SIG-M5 treated with dmso at 0.1 percent for 504 hours (cell line): ENCODE measurements around the gene RPRD1A.
"Not testable (repeated sequence)": the region's sequence is repeated elsewhere in the genome, so short reads cannot be mapped to it uniquely, and the experiment has no call there.

Experiments
- DNase-seq: peaks from one replicate; lab custom pipeline; 2025; ENCODE audit not compliant: unreplicated experiment; lab: John Stamatoyannopoulos, UW

Gene RPRD1A

DNA sequence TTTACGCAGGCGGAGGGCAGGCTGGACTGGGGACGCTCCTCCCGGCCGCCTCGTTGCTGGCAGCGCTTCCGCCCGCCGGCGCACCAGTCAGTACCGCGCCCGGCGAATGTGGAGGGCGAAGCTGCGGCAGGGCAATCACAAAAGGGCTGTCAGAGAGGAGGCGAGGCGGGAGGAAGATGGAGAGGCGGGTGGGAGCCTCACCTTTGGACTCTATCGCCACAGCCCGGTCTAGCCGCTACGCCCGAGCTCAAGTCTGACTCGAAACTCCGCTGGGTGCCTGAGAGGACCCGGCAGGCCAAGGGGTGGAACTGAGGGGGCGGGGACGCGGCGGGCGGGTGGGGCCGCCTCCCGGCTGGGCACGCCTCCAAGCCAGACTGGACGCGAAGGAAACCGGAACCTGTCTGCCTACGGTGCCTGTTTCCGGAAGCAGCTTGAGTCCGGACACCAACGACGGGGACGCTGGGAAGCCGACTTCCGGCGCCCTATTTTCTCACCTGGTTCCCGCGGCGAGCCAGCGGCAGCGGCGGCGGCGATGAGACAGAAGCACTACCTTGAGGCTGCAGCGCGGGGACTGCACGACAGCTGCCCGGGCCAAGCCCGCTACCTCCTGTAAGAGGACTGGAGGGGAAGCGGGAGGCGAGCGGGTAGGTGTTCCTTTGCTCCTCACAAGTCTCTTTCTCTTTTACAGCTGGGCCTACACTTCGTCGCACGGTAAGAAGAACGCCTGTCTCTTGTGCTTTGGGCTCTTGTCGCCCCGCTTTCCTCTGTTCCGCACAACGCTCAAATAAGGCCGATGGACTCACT, 95.0 kb downstream of the RPRD1A start, which contains the start of gene RMP24:
TSS of gene RMP24 (plus strand) at position 483 of the 804 bp plus-strand sequence.
- peak; percentile 93 for DNase-seq

DNA sequence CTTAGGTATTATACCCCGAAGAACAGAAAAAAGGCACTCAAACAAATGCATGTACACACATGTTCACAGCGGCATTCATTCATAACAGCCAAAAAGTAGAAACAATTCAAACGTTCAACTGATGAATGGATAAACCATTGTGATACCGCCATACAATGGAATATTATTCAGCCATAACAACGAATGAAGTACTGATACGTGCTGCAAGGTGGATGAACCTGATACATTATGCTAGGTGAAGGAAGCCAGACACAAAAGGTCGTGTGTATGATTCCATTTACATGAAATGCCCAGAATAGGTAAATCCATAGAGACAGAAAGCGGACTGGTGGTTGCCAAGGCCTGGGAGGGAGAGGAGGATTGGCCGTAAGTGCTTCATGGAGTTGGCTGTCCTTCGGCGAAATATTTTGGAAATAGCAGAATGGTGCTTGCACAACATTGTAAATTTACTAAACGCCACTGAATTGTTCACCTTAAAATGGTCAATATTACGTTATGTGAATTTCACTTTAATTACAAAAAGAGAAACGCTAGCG, 95.6 kb downstream of the RPRD1A start:
- no peak for DNase-seq

DNA sequence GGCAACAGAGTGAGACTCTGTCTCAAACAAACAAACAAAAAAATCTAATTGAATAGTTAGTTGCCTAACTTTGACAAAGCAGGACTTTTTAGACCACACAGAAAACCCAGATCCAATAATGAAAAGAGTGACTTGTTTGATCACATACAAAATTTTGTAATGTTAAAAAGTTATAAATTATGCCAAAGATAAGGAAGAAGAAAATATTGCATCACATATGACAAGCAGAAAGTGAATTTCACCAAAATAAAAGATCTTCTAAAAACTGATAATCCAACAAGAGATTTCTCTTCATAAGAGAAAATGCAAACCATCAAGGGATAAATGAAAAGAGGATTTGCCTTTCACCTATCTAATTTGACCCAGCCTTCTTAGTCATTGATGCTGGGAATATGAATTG, 97.7 kb downstream of the RPRD1A start:
- no peak for DNase-seq

DNA sequence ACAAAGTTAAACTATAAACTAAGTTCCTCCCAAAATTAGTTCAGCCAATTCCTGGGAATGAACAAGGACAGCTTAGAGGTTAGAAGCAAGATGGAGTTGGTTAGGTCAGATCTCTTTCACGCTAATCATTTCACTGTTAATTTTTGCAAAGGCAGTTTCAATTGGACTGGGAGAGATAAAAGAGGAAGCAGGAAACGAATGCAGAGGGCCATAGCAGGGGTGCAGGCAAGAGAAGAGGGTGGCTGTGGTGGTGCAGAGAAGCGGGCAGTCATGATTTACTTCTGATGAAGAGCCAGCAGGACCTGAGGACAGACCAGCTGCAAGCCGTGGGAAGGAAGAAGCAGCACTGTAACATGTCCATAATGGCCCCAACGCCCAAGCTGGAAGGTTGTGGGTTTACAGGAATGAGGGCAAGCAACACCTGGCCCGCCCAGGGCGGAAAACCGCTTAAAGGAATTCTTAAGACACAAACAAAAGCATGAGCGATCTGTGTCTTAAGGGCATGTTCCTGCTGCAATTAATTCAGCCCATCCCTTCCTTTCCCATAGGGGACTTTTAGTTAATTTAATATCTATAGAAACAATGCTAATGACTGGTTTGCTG, 99.0 kb downstream of the RPRD1A start:
- peak; percentile 48 for DNase-seq

DNA sequence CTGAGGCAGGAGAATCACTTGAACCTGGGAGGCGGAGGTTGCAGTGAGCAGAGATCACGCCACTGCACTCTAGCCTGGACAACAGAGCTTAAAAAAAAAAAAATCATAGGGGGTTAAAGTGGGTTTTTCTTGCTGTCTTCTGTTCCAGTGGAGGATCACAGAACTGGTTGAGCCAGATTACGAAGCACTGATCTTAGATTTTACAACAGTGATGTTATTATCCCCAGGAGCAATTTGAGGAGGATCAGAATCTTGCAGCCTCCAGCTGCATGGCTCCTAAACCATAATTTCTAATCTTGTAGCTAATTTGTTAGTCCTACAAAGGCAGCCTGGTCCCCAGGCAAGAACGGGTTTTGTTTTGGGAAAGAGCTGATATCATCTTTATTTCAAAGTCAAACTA, 99.5 kb downstream of the RPRD1A start:
- not testable (repeated sequence) for DNase-seq

DNA sequence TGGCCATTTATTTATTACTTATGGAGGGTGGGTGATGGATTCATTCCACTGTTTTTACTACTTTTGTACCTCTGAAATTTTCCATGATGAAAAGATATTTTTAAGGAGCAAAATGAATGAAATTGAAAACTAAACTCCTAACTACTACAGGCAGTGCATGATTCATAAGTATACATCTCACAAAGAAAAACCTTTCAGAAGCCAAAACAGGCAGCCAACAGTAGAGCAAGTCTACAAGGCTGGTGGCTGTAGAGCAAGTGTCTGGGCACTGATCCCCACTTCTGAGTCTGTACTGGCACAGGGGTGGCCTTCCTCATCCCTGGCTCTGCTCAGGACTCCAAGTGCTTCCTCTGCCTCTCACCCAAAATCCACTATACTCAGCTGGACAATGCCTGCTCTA, 103.0 kb downstream of the RPRD1A start:
- DNase-seq: no peak

DNA sequence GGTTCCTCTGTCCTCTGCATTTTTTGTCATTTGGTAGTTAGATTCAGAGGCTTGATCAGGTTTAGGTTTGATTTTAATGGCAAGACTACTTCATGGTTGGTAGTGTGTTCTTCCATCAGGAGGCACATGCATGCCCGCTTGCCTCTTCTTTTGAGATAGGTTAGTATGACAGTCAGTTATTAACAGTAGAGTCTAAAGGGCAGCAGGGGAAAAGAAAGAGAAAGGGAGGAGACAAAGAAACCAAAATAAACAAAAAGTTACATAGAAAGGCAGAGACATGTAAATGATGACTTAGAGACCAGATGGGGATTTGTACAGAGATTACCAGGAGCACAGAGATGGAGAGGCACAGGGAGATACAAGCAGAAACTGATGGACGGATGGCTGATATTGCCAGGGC, 105.0 kb downstream of the RPRD1A start:
- DNase-seq: no peak

DNA sequence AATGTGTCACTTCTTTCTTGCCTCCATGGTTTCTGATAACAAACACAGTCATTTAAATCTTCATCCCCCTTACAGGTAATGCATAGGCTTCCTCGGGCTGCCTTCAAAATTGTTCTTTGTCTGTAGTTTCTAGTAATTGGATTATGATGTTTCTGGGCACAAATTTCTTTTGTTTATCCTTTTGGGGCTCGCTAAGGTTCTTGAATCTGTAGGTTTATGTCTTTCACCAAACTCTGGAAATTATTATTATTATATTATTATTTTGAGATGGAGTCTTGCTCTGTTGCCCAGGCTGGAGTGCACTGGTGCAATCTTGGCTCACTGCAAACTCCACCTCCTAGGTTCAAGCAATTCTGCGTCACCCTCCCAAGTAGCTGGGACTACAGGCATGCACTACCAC, 111.1 kb downstream of the RPRD1A start:
- no peak for DNase-seq

DNA sequence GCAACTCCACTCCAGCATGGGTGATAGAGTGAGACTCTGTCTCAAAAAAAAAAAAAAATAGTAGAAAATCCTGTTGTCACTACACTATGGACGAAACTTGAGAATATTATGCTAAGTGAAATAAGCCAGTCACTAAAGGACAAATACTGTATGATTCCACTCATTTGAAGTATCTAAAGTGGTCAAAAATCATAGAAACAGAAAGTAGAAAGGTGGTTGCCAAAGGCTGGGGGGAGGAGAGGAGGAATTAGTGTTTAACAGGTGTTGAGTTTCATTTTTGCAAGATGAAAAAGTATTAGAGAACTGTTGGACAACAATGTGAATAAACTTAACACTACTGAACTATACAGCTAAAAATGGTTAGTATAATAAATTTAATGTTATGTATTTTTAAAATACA, 113.7 kb downstream of the RPRD1A start:
- no peak for DNase-seq

DNA sequence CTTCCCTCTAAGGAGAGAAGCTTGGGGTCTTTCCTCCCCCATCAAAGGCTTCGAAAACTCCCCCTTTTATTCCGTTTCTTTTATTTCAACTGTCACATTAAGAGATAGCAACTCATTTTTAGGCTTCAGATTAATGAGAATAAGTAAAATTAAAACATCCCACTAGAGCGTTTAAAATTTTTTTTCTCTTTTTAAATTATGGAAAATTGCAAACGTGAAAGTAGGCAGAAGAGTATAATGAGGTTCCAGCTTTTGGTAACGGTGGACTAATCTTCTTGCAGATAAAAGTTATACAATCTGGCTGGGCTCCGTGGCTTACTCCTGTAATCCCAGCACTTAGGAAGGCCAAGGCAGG, 116.8 kb downstream of the RPRD1A start:
- DNase-seq: no peak

DNA sequence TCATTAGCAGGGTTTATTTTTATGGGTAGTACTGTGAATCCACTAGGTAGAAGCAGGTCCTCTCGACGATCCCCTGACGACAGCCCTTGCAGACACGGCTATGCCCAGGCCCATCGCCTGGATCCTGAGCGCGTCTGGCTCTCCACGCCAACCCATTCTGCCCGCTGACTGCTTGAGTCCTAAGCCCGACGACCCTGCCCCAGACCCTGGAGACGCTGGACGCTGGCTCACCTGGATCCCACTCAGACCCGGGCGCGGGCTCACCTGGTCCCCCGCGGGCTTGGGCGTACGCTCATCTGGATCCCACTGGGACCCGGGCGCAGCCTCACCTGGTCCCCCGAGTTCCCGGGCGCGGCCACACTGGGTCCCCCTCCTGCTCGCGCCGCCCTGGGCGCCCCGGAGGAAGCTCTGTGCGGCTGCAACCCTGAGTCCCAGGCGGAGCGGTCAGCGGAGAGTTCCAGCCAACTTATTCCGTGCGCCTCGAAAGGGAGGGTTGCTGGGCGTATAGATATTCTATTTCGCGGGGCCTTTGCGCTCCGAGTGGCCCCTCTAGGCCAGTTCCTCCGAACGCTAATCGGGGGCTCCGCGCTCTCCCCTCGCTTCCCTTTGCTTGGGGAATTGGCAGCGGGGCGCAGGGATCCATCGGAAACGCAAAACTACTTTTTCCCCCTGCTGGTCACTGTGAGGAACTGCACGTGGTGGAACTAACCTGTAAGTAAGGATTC, 117.3 kb downstream of the RPRD1A start:
- DNase-seq: peak; percentile 36

DNA sequence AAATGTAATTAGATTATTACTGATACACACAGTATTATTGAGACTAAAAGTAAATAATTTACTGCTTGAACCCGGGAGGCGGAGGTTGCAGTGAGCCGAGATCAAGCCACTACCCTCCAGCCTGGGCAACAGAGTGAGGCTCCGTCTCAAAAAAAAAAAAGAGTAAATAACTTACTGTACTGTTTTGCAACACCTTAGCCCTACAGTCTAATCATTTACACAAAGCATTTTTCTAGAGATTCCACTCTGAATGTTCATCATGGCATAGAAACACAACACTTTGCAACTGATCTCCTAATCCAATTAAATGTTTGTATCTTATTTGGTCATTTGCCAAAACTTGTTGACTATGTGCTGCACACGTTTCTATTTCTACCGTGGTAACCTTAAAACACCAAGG, 118.3 kb downstream of the RPRD1A start:
- DNase-seq: no peak

DNA sequence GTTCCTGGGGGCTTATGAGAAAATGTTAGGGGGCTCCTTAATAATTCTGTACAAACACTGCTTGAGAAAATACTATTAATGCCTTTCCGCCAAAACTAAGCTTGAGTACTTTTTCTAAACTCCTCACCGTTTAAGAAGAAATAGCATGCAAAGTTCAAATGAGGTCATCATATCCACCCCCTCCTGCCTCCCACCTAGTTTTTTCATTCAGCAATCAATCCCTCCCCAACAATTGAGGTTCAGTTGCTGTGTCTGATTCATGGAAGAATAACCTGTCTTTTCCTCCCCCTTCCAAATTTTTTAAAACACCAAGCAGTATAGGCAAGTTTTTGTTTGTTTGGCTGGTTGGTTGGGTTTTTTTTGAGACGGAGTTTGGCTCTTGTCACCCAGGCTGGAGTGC, 119.3 kb downstream of the RPRD1A start:
- no peak for DNase-seq

DNA sequence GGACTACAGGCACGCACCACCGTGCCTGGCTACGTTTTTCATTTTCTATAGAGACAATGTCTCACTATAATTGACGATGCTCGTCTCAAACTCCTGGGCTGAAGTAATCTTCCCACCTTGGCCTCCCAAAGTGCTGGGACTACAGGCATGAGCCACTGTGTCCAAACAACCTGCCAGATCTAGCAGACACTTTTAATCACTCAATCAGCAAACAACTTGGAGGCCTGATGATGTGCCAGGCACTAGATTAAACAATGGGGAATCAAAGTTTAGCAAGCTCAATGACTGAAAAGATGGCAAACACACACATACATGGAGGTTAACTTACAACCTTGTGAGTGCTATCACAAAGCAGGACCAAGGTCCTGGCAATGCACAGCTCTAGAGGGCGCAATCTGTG, 124.7 kb downstream of the RPRD1A start:
- DNase-seq: no peak

DNA sequence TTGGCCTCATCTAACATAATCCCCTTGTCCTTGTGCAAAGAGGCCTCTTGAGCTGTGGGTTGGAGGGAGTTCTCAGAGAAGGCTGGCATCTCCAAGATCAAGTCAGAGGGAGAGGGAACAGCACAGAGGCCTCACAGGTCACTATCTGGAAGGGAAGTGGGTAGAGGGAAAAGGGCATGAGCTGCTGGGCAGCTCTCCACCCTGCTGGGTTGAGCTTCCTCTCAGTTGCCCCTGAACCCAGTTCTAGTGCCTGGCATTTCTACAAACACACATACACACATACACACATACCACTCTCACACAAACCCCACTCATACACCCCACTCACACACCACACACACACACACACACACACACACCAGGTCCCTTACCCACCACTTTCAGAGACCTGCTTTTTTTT, 125.2 kb downstream of the RPRD1A start:
- DNase-seq: no peak

DNA sequence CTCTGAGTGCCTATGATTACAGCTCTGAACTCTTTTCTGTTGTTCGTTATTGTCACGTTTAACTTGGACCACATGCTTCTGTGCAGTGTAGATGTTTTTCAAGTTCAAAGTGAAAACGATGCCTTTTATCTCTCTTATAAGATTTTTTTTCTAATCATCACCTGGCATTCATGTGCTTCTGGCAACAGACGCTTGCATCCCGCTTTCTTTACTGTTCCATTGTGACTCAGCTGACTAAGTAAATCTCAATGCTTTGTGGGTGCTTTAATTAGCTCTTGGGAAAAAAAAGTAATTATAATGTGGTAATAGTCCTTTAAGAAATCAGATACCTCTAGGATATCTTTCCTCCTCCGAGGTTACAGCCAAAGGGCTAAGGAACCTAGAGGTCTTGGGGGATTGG, 126.1 kb downstream of the RPRD1A start:
- DNase-seq: no peak
